ENCODE data around the gene PEX1. TPM values are rescaled to one million over a fixed set of nuclear protein-coding genes. Genes with fewer than 3 reads are reported as not detected.
A peak's percentile ranks its signal among the peaks of the same experiment; 100 is the strongest.

The PEX1 gene
- total and polyA plus RNA-seq, 9 of the 15 experiments (the other 6 are each of a cell fraction or from before 2014, with no cell fraction given): 9.4 to 32.2 (median 19.9) TPM

- TF ChIP-seq E4F1 (CRISPR knock-in tag; IDR thresholded peaks at IDR 0.05; ENCODE audit: borderline replicate concordance) (no peak), RCOR1 (IDR thresholded peaks at IDR 0.05; ENCODE audit: borderline replicate concordance in 1 of 2, low read depth in 2 of 2, low read length in 2 of 2) (no peak), CBFB (CRISPR knock-in tag; IDR thresholded peaks at IDR 0.05) (no peak), ZNF655 (CRISPR knock-in tag; IDR thresholded peaks at IDR 0.05) (no peak), MAFG (tag; conservative IDR thresholded peaks at IDR 0.05) (no peak), RFX7 (CRISPR knock-in tag; IDR thresholded peaks at IDR 0.05) (no peak), ZNF324 (CRISPR knock-in tag; IDR thresholded peaks at IDR 0.05) (no peak), MTA3 (IDR thresholded peaks at IDR 0.05; ENCODE audit: borderline replicate concordance) (no peak), HNRNPL (IDR thresholded peaks at IDR 0.05; ENCODE audit: low read depth, low read length) (no peak), MXI1 (IDR thresholded peaks at IDR 0.05; ENCODE audit: low read depth, low read length) (no peak), NFE2 (IDR thresholded peaks at IDR 0.05; ENCODE audit: low read depth) (no peak), RAD21 (CRISPR knock-in tag; conservative IDR thresholded peaks at IDR 0.05 in 1 of 2, IDR thresholded peaks at IDR 0.05 in 1 of 2) (no peak), SUPT5H (IDR thresholded peaks at IDR 0.05) (no peak), ZNF174 (CRISPR knock-in tag; IDR thresholded peaks at IDR 0.05) (no peak), DLX4 (CRISPR knock-in tag; IDR thresholded peaks at IDR 0.05) (no peak), TRIM28 (IDR thresholded peaks at IDR 0.05) (no peak), PCBP2 (IDR thresholded peaks at IDR 0.05; ENCODE audit: low read depth, low read length, poor library complexity, severe bottlenecking) (no peak), ZNF583 (CRISPR knock-in tag; IDR thresholded peaks at IDR 0.05) (no peak), BACH1 (tag; IDR thresholded peaks at IDR 0.05) (no peak), YBX1 (IDR thresholded peaks at IDR 0.05) (no peak), ATF1 (CRISPR knock-in tag; IDR thresholded peaks at IDR 0.05) (no peak), ATF1 (tag; IDR thresholded peaks at IDR 0.05) (peak; percentile 8; the same call in 1 of the 2 replicates)
- TF ChIP-seq, protein P1, sequence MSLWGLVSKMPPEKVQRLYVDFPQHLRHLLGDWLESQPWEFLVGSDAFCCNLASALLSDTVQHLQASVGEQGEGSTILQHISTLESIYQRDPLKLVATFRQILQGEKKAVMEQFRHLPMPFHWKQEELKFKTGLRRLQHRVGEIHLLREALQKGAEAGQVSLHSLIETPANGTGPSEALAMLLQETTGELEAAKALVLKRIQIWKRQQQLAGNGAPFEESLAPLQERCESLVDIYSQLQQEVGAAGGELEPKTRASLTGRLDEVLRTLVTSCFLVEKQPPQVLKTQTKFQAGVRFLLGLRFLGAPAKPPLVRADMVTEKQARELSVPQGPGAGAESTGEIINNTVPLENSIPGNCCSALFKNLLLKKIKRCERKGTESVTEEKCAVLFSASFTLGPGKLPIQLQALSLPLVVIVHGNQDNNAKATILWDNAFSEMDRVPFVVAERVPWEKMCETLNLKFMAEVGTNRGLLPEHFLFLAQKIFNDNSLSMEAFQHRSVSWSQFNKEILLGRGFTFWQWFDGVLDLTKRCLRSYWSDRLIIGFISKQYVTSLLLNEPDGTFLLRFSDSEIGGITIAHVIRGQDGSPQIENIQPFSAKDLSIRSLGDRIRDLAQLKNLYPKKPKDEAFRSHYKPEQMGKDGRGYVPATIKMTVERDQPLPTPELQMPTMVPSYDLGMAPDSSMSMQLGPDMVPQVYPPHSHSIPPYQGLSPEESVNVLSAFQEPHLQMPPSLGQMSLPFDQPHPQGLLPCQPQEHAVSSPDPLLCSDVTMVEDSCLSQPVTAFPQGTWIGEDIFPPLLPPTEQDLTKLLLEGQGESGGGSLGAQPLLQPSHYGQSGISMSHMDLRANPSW (CRISPR knock-in tag; IDR thresholded peaks at IDR 0.05): no peak
These were observed 776 bp downstream of the PEX1 start (continued) for GRCh38 chr7:92527300-92528187.

All from K562 (cell line).